HG03139 (cell line): ENCODE measurements around the gene SEMA4C.

Experiments used
- ATAC-seq: cut with Tn5 transposase; IDR thresholded peaks from one replicate; pipeline ENCODE4 v1.9.1; 2021; ENCODE audit not compliant: unreplicated experiment

Gene SEMA4C

GRCh38 chr2:96869822-96870625 lies at the start of gene SEMA4C:
Gene SEMA4C, minus strand, starts transcription at chr2:96870080. Its CDS starts 2,194 bp downstream, at chr2:96867886.
- ATAC-seq = no peak

DNA sequence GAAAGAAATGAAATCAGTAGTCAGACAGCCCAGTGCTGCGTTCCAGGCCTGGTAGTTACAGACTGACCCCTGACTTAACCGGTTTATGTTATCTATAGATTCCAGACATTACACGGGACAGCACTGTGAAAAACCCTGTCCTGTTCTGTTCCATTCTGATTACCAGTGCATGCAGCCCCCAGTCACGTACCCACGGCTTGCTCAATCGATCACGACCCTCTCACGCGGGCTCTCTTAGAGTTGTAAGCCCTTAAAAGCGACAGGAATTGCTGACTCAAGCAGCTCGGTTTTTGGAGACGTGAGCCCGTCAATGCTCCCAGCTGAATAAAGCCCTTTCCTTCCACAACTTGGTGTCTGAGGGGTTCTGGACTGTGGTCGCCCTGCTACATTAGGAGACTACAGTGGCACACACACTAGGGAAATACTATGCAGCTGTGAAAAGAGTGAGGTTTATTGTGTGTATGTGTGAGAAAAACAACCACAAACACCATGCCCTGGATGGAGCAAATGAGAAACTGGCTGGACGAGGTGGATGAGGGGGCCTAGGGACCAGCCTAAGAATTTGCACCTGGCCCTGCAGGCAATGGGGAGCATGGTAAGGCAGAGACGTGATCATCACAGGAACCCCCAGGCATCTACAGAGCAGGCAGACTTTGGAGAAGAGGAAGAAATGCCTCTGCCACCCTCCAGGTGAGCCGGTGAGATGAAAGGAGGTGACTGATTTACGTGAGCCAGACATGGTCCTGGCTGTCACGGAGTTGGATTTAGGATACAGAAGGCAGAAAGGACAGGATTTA lies 49.1 kb upstream of the SEMA4C start:
- ATAC-seq = no peak

- no peak for ATAC-seq
Observed at GRCh38 chr2:96918092-96918753, 48.3 kb upstream of the SEMA4C start.

DNA sequence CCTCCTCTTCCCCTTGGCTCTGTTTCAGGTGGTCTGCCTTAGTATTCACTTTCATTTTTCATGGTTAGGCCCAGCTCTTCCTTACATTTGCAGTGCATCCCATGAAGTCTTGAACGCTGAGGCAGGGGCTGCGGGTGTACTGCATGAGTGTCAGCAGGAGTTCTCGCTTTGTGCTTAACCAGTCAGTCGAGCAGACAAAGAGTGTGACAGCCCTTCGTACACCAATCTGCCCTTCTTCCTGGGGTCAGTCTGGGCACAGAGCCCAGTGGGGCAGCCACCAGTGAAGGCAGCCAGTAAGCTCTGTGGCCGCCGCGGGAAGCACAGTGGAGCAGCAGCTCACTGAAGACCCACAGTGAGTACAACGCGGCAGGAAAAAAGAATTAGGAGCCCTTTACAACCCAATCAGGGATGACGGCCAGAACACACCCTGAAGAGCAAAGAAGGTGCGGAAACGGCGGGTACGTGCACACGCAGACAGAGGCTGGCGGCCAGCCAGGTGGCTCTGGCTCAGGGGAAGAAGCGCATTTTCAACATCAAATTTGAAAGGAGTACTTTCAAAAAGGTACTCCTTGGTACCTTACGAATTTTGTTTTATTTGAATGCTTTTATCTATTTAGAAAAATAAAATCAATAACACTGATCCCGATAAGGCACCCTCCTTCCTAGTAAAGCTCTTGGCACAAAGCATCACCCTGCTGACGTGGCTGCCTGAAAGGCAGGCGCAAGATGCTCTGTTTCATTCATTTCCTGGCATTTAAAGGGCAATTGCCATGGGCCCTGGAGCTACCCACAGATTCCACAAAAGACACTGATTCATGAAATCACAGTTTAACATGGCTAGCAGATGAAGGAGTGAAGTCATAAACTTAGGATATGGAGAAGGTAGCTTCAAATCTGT lies 47.0 kb upstream of the SEMA4C start:
- no peak for ATAC-seq

- ATAC-seq = no peak
Observed at GRCh38 chr2:96916156-96916630, 46.3 kb upstream of the SEMA4C start.

DNA sequence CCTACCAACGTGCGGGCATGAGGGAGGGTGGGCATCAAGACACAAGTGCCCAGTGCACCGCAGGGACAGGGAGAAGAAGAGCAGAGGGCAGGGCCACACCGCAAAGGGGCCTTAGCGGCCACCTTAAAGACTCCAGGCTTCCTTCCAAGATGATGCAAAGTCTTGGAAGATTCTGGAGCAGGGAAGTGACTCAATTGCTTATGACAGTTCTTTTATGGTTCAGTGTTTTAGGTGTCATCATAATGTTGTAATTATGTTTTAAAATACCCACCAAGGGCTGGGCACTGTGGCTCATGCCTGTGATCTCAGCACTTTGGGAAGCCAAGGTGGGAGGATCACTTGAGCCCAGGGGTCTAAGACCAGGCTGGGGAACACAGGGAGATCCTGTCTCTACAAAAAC lies 44.5 kb upstream of the SEMA4C start:
- ATAC-seq = no peak

DNA sequence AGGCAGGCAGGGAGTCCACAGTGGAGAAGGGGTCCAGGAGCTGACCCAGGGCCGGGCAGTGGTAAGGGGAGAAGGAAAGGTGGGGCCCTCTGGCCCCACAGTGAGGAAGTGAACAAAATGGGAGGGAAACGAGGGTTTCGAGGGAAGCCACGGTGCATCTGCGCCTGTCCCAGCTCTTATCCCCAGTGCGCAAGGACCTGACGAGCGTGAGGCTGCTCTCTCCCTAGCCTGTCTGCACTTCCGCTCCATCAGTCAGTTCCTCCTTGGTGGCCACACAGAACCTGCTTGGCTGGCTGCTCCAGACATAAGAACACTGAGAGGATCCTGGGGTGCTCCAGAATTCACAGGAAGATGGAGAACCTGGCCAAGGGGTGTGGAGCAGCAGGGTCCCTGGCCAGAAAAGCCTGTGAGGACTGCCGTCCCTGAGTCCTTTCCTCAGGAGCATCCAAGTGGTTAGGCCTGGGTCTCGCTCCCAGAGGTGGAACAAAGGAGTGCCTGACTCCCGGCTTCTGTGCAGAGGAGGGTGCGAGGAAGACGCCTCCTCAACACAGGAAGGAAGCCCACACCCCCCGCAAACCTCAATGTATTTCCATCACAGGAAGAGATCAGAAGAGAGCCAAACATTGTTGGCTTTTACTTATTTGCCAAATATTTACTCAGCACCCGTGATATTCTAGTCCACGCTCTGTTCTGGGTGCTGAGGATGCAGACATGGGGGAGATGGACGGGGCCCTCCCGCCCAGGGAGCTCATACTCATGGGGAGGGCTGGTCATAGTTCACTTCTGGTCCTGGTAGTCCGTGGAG lies 43.7 kb upstream of the SEMA4C start:
- no peak for ATAC-seq

GRCh38 chr2:96913117-96913397 lies 43.2 kb upstream of the SEMA4C start:
- ATAC-seq = no peak

DNA sequence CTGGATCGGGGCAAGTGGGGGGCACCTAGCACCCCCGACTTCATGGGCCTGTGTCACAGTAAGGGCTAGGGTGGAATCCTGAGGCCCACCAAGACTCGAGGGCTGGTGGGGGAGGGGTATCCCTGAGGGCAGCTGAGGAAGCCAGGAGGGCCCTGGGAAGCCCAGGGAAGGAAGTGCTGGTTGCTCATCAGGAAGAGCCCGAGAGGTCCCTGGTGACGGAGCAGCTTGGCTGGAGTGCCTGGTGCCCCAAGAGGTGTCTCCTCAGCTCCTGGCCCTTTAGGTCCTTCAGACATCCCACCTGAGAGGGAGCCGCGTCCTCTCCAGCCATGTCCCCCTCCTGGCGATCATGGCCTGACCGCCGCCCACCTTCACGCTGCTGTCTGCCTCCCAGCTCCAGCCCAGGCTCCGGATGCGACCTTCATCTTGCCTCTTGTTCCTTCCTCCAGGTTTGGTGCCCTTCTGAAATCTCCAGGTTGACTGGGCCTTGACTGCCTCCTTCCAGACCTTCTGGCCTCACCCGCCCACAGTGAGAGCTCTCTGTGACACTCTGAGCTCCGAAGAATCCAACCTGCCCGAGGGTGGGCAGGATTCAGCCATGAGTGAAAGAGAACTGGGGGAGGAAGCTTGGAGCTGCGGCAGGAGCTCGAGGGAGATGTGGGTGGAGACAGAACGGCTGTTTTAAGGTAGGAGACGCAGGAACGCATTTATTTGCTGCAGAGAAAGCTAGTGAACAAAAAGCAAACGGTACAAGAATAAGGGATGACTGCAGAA lies 42.7 kb upstream of the SEMA4C start:
- no peak for ATAC-seq

- ATAC-seq = no peak
Observed at GRCh38 chr2:96909611-96910021, 39.7 kb upstream of the SEMA4C start.

- no peak for ATAC-seq
Observed at GRCh38 chr2:96907115-96908041, 37.5 kb upstream of the SEMA4C start.

DNA sequence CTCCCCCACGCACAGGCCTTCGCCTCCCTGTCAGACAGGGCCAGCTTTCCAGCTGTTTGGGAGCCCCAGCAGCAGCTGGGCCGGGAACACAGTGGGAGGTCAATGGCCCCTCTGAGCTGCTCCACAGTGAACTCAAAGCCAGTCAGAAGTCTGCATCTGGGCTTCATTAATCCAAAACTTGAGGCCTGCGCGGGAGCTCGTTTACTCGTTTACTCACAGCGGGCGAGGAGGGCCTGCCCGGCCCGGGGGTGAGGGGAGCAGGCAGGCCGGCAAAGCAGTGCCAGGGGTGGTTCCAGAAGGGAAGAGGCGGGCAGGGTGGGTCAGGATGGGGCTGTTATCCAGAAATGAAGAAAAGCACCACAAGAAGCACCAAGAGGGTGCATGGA lies 36.8 kb upstream of the SEMA4C start:
- no peak for ATAC-seq

DNA sequence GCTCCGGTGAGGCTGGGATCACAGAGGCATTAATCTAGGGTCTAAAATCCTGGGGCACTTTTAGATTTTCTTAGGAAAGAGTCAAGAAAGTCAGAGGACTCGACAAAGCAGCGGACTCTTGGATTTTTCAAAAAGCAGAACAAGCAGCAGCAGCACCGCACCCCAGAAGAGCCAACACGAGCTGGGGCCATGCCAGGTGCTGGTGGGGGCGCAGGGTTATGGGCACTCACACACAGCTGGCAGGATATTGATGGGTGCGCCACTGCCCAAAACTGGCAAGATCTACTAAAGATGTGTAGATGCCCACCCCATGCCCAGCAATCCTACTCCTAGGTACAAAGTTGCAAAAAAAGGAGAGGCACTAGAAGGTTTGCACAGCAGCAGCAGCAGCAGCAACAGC lies 33.9 kb upstream of the SEMA4C start:
- ATAC-seq = no peak

- no peak for ATAC-seq
Observed at GRCh38 chr2:96903318-96903717, 33.4 kb upstream of the SEMA4C start.

- ATAC-seq = no peak
Observed at GRCh38 chr2:96900237-96900636, 30.4 kb upstream of the SEMA4C start.

- ATAC-seq = no peak
Observed at GRCh38 chr2:96899413-96899741, 29.5 kb upstream of the SEMA4C start.

DNA sequence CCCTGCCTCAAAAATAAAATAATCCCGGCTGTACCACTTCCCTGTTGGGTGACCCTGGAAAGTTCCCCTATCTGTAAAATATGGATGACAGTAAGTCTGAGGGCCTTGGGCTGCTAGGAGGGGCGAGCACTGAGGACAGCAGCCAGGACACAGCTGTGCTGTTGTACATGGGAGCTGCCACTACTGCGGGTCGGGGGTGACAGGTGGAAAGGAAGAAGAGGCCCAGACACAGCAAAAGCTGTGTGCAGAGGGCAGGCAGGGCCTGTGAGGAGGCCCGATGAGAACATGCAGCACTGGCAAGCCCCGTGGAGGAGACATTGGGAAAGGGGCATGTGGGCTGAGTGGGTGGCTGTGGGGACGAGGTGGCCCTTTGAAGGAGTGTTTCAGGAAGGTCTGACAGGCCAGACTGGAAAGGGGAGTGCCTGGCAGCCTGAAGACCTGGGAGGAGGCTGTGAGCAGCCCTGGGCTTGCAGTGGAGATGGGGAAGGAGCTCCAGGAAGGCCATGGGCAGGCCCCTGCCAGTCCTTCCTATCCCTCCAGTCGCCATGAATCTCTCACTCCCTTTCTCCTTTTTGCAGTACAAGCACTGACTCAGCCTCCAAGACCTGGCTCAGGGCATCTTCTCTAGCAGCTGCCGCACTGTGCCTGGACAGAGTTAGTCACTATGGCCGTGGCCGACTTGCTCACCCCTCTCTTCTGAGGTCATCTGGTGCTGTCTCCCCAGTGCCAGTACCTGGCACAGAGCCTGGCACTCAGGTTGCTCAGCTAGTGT lies 28.9 kb upstream of the SEMA4C start:
- ATAC-seq = no peak

DNA sequence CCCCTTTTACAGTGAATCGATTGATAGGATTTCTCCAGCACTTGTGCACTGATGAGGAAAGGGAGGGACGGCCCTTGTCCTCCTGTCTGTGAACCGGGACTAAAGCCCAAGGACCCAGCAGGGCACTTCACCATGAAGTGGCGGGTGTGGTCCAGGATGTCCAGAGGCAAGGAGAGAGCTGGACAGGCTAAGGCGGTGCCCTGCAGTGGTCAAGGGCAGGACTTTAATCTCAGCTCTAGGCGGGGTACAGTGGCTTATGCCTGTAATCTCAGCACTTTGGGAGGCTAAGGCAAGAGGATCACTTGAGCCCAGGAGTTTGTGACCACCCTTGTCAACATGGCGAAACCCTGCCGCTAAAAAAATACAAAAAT lies 28.2 kb upstream of the SEMA4C start:
- no peak for ATAC-seq
